ENCODE data around the gene CDC14A.

- no peak for TF ChIP-seq E2F4 (CRISPR knock-in tag; IDR thresholded peaks at IDR 0.05; ENCODE audit: borderline replicate concordance, low read depth)
- no peak for TF ChIP-seq ZNF512 (CRISPR knock-in tag; IDR thresholded peaks at IDR 0.05; ENCODE audit: borderline replicate concordance)
- TF ChIP-seq CTCF (IDR thresholded peaks at IDR 0.05) = no peak
- no peak for TF ChIP-seq MAX (CRISPR knock-in tag; IDR thresholded peaks at IDR 0.05)
- TF ChIP-seq CREB1 (CRISPR knock-in tag; IDR thresholded peaks at IDR 0.05) = no peak
- TF ChIP-seq NR2C2 (CRISPR knock-in tag; IDR thresholded peaks at IDR 0.05) = no peak
- no peak for TF ChIP-seq FOXJ3 (CRISPR knock-in tag; IDR thresholded peaks at IDR 0.05; ENCODE audit: borderline replicate concordance)
- TF ChIP-seq ZNF671 (CRISPR knock-in tag; IDR thresholded peaks at IDR 0.05) = no peak
- no peak for TF ChIP-seq STAT6 (CRISPR knock-in tag; conservative IDR thresholded peaks at IDR 0.05; ENCODE audit: low read depth)
- TF ChIP-seq ELF4 (CRISPR knock-in tag; IDR thresholded peaks at IDR 0.05; ENCODE audit: low read depth) = no peak
- TF ChIP-seq GRHL2 (CRISPR knock-in tag; IDR thresholded peaks at IDR 0.05; ENCODE audit: insufficient replicate concordance, severe bottlenecking) = no peak
- no peak for TF ChIP-seq JUN (CRISPR knock-in tag; IDR thresholded peaks at IDR 0.05)
- no peak for TF ChIP-seq ZNF416 (CRISPR knock-in tag; IDR thresholded peaks at IDR 0.05)
Measured at GRCh38 chr1:100499194-100499811, 147.0 kb downstream of the CDC14A start.
